ENCODE results near the gene CSNK1D.
"Not testable (repeated sequence)": the region's sequence is repeated elsewhere in the genome, so short reads cannot be mapped to it uniquely, and the experiment has no call there.

The CSNK1D gene

DNA sequence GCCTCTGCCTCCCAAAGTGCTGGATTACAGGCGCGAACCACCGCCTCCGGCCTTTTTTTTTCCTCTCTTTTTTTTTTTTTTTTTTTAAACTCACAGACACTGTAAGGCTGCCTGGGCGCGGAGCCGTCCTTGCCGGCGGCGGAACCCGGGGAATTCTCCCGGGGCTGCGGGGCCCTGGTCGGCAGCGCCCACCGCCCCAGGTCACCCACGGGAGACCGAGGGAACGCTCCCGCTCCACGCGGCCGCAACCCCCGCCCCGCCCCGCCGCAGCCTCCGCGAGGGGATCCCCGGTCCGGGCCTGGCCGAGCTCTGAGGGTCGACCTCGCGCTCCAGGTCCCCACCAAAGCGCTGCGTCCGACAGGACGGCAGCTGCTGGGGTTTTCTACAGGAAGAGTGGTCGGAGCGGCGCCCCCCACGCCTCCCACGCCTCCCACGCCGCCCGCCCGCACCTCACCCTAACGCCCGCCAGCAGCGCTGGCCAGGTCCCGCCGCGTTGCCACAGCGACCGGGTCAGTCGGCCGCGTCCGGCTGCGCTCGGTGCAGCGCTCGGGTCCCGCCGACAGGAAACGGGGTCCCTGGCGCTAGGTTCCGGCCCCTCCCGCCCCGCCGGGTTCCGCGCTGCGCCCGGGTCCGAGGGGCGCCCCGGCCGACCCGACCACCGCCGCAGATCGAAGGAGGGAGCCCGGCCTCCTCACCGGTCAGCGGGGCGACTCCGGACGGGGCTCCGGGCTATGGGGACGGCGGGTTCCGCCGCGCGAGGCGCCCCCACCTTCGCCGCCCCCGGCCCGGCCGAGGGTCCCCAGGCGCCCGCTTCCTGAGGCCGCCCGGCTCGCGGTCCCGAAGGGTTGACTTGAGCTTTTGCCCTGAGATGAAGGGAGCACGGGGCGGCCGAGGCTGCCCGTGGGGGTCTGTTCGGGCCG is 60.9 kb downstream of the CSNK1D start, which contains the start of gene CCDC57:
Gene CCDC57 (minus strand): TSS at position 512 of the 920 bp plus-strand sequence. CDS start 10,898 bp downstream, outside the sequence.
- H3K79me2 ChIP-seq (ENCODE audit: insufficient read depth, low read length) = peaks cover 14% of the 10 kb centered on the region
- peak within 1 kb of the TSS; percentile 83 to 94 for H3K4me3 ChIP-seq (ENCODE audit: low read depth in 1 of 2, low read length in 2 of 2)
- peaks cover 2% of the 10 kb centered on the region for H3K36me3 ChIP-seq (ENCODE audit: insufficient read depth, low read length)
- no peaks in the 10 kb centered on the region for H3K9me3 ChIP-seq (ENCODE audit: insufficient read depth, low read length, severe bottlenecking)
- H4K20me1 ChIP-seq (ENCODE audit: insufficient read depth, low read length) = no peaks in the 10 kb centered on the region
- peak within 1 kb of the TSS; percentile 88 for H3K9ac ChIP-seq (ENCODE audit: low read depth, low read length)
- peak within 1 kb of the TSS; percentile 67 for H3K27ac ChIP-seq (ENCODE audit: low read length)
- peak within 1 kb of the TSS; percentile 89 for H2AFZ ChIP-seq (ENCODE audit: low read depth, low read length)
- H3K4me2 ChIP-seq (ENCODE audit: insufficient read depth, low read length) = peak within 1 kb of the TSS; percentile 85
- H3K4me1 ChIP-seq (ENCODE audit: insufficient read depth, low read length) = peaks cover 20% of the 10 kb centered on the region
- H3K27me3 ChIP-seq (ENCODE audit: insufficient read depth, low read length, poor library complexity) = no peaks in the 10 kb centered on the region
- no peak for TF ChIP-seq EZH2 (IDR thresholded peaks at IDR 0.05; ENCODE audit: borderline replicate concordance, low read depth, low read length, severe bottlenecking)
- TF ChIP-seq, protein P1, sequence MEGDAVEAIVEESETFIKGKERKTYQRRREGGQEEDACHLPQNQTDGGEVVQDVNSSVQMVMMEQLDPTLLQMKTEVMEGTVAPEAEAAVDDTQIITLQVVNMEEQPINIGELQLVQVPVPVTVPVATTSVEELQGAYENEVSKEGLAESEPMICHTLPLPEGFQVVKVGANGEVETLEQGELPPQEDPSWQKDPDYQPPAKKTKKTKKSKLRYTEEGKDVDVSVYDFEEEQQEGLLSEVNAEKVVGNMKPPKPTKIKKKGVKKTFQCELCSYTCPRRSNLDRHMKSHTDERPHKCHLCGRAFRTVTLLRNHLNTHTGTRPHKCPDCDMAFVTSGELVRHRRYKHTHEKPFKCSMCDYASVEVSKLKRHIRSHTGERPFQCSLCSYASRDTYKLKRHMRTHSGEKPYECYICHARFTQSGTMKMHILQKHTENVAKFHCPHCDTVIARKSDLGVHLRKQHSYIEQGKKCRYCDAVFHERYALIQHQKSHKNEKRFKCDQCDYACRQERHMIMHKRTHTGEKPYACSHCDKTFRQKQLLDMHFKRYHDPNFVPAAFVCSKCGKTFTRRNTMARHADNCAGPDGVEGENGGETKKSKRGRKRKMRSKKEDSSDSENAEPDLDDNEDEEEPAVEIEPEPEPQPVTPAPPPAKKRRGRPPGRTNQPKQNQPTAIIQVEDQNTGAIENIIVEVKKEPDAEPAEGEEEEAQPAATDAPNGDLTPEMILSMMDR (IDR thresholded peaks at IDR 0.05; ENCODE audit: borderline replicate concordance, extremely low read depth, low read length, poor library complexity, severe bottlenecking) = no peak
- DNase-seq (peak; percentile 70), ATAC-seq (ENCODE audit: insufficient read depth, low read depth) (peak; percentile 88)

DNA sequence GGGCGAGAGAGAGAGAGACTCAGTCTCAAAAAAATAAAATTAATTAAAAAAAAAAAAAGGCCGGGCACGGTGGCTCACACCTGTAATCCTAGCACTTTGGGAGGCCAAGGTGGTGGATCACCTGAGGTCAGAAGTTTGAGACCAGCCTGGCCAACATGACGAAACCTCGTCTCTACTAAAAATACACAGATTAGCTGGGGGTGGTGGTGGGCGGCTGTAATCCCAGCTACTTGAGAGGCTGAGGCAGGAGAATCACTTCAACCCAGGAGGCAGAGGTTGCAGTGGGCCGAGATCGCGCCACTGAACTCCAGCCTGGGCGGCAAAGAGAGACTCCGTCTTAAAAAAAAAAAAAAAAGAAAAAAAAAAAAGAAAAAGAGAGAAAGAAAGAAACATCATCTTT is 62.8 kb downstream of the CSNK1D start:
- not testable (repeated sequence) for H3K9ac ChIP-seq (ENCODE audit: low read depth, low read length); ATAC-seq (ENCODE audit: insufficient read depth, low read depth); H3K27me3 ChIP-seq (ENCODE audit: insufficient read depth, low read length, poor library complexity); H3K4me3 ChIP-seq (ENCODE audit: low read depth in 1 of 2, low read length in 2 of 2); H2AFZ ChIP-seq (ENCODE audit: low read depth, low read length); DNase-seq; H3K27ac ChIP-seq (ENCODE audit: low read length); H3K9me3 ChIP-seq (ENCODE audit: insufficient read depth, low read length, severe bottlenecking); H4K20me1 ChIP-seq (ENCODE audit: insufficient read depth, low read length)
- H3K36me3 ChIP-seq (ENCODE audit: insufficient read depth, low read length) = peaks cover 15% of the 10 kb centered on the region
- peak overlapping the region; percentile 85; the same call in 1 of the 2 replicates for H3K4me2 ChIP-seq (ENCODE audit: insufficient read depth, low read length)
- peaks cover 26% of the 10 kb centered on the region for H3K4me1 ChIP-seq (ENCODE audit: insufficient read depth, low read length)
- peaks cover 17% of the 10 kb centered on the region for H3K79me2 ChIP-seq (ENCODE audit: insufficient read depth, low read length)

DNA sequence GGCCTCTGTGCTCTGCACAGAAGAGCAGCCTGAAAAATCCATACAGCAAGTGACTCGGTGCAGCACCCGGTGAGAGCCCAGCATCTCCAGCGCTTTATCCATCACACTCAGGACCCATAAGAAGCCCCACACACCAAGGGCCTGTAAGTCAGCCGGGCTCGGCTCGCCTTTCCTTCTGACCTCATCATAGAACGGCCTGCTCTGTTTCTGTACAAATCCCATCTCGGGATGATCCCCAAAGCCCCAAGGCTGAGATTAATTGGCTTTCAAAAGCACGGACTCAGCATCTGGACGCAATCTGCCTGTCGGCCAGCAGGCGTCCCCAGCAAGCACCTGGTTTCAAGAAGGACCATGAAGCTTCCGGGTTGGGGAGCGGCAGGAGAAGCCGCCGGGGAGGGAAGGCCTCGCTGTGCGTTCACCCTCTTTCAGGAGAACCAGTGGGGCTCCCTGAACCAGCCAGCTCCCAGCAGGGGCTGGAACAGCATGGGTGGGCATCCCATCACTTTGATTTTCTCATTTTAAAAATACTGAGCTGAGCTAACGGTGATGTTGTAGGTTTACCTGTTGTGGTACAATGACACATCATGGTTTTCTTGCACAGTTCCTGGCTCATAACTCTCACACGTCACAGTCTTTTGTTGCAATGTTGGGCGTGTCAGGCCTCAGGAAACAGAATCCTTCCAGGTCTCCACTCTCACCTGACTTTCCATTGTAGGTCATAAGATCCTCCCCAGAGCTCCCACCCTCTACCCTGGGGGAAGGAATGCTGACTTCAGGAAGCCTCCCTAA is 67.6 kb downstream of the CSNK1D start:
- no peak overlapping the region for H3K4me3 ChIP-seq (ENCODE audit: low read depth in 1 of 2, low read length in 2 of 2)
- H2AFZ ChIP-seq (ENCODE audit: low read depth, low read length) = peak overlapping the region; percentile 45; the same call in 1 of the 2 replicates
- peak overlapping the region; percentile 27; the same call in 1 of the 2 replicates for H3K4me2 ChIP-seq (ENCODE audit: insufficient read depth, low read length)
- peak overlapping the region; percentile 28; the same call in 1 of the 2 replicates for H3K27ac ChIP-seq (ENCODE audit: low read length)
- ATAC-seq (ENCODE audit: insufficient read depth, low read depth) = peak; percentile 71
- H3K4me1 ChIP-seq (ENCODE audit: insufficient read depth, low read length) = peaks cover 16% of the 10 kb centered on the region
- H3K79me2 ChIP-seq (ENCODE audit: insufficient read depth, low read length) = peaks cover 14% of the 10 kb centered on the region
- H4K20me1 ChIP-seq (ENCODE audit: insufficient read depth, low read length) = peaks cover 23% of the 10 kb centered on the region
- peak; percentile 84 for DNase-seq
- H3K27me3 ChIP-seq (ENCODE audit: insufficient read depth, low read length, poor library complexity) = no peaks in the 10 kb centered on the region
- no peak overlapping the region for H3K9ac ChIP-seq (ENCODE audit: low read depth, low read length)
- no peak for TF ChIP-seq EZH2 (IDR thresholded peaks at IDR 0.05; ENCODE audit: borderline replicate concordance, low read depth, low read length, severe bottlenecking)
- TF ChIP-seq, protein P1 (IDR thresholded peaks at IDR 0.05; ENCODE audit: borderline replicate concordance, extremely low read depth, low read length, poor library complexity, severe bottlenecking) = peak; percentile 78
- H3K36me3 ChIP-seq (ENCODE audit: insufficient read depth, low read length) = peaks cover 18% of the 10 kb centered on the region
- H3K9me3 ChIP-seq (ENCODE audit: insufficient read depth, low read length, severe bottlenecking) = no peaks in the 10 kb centered on the region
